GM19025 (cell line): ENCODE data around the gene PPIP5K2.
"Not testable (repeated sequence)": the region's sequence is repeated elsewhere in the genome, so short reads cannot be mapped to it uniquely, and the experiment has no call there.

ENCODE experiments used
- ATAC-seq: cut with Tn5 transposase; IDR thresholded peaks from one replicate; pipeline ENCODE4 v1.9.1; 2021; ENCODE audit warnings: mild to moderate bottlenecking, low read depth, moderate library complexity; ENCODE audit not compliant: unreplicated experiment

PPIP5K2 gene

DNA sequence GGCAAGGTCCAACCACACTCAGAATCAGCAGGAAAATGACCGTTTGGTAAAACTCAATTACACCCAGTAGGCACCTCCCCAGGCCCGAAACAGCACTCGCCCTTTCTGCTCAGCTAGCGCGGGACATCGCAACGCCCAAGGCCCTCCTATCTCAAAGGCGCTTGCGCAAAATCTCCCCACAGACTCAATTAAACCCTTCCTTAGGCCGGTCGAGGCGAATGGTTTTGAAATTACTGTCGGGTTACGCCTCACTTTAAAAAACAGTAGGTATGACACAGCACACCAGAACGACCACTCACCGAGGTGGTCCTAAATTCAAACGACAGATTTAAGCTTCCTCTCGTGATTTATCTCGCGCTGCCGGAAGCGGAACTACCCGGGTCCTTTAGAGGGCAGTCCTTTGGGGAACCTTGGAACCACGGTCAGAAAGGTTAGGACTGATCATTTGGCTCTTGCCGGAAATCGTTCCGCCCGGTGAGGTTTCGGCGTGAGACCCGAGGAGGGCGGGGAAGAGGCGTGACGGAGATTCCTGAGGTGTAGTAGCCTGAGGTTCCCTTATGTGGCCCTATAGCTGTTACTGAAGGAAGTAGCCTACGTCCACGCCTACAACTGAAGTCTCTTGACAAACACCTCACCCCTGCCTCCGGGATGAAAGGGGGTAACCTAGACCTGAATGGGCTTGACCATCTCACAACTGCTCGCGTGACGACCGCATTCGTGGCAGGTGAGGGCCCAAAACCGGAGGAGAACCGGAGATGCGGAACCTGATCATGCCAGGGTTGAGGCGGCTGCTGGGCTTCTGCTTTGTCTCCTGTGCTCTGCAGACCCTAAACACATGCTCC is at the start of gene PPIP5K2, which contains the start of gene GIN1:
PPIP5K2 (plus strand) TSS at position 537 of the 842 bp plus-strand sequence. CDS start 9,289 bp downstream, outside the sequence.
GIN1 (minus strand) TSS at position 374 of the 842 bp plus-strand sequence. CDS start 11,431 bp downstream, outside the sequence.
- peak; percentile 89 for ATAC-seq

DNA sequence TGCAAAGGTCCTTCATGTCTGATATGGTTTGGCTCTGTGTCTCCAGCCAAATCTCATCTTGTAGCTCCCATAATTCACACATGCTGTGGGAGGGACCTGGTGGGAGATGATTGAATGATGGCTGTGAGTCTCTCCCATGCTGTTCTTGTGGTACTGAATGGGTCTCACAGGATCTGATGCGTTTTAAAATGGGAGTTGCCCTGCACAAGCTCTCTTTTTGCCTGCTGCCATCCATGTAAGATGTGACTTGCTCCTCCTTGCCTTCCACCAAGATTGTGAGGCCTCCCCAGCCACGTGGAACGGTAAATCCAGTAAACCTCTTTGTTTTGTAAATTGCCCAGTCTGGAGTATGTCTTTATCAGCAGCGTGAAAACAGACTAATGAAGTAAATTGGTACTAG is 46.6 kb upstream of the PPIP5K2 start:
- ATAC-seq = not testable (repeated sequence)

GRCh38 chr5:103075442-103075841 is 44.7 kb upstream of the PPIP5K2 start:
- no peak for ATAC-seq

DNA sequence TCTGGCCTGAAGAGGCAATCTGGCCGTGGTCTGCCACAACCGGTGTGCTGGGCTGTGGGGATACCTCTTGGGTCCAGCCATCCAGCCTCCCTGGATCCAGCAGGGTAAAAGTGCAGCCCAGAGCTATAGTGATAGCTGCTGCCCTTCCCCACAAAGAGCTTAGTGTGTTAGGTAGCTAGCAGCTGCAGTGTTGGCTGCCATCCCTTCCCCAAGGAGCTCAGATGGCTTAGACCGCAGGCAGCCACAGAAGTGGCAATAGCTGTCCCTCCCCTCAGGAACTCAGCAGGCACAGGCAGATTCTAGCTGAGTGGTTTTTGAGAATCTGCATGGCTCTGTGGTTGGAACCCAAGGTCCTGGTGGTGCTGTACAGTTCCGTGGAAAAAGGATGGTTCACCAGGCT is 40.3 kb upstream of the PPIP5K2 start:
- no peak for ATAC-seq

- no peak for ATAC-seq
Measured at GRCh38 chr5:103086547-103086946, 33.6 kb upstream of the PPIP5K2 start.

- ATAC-seq = no peak
Measured at GRCh38 chr5:103089272-103089671, 30.8 kb upstream of the PPIP5K2 start.

- no peak for ATAC-seq
Measured at GRCh38 chr5:103090791-103091190, 29.3 kb upstream of the PPIP5K2 start.

GRCh38 chr5:103092676-103093075 is 27.4 kb upstream of the PPIP5K2 start:
- no peak for ATAC-seq

GRCh38 chr5:103093727-103094126 is 26.4 kb upstream of the PPIP5K2 start:
- ATAC-seq = no peak

- ATAC-seq = no peak
Measured at GRCh38 chr5:103094737-103095136, 25.4 kb upstream of the PPIP5K2 start.

- no peak for ATAC-seq
Measured at GRCh38 chr5:103098993-103099392, 21.1 kb upstream of the PPIP5K2 start.

DNA sequence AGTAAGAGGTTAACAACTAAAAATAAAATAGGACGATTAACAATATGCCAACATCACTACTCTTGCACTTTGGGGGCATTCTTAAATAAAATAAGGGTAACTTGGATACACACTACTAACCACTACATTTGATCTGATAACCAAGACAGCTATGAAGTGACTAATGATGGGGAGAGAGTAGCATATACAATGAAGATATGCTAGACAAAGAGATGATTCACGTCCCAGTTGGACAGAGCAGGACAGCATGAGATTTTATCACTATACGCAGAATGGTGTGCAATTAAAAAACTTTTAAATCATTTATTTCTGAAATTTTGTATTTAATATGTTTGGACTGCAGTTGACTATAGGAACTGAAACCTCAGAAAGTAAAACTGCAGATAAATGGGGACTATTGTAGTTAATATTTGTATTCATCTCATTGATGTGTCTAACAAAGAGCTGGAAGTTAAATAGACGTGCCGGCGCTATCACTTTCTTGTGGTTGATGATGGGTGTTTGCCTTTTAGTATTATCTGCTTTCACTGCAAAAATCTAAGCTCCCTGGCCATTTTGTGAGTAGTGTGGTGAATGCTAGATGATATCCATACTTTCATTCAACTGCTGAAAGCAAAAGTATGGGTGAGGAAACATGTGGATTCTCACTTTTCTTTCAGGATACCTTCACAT is 18.9 kb upstream of the PPIP5K2 start:
- no peak for ATAC-seq

DNA sequence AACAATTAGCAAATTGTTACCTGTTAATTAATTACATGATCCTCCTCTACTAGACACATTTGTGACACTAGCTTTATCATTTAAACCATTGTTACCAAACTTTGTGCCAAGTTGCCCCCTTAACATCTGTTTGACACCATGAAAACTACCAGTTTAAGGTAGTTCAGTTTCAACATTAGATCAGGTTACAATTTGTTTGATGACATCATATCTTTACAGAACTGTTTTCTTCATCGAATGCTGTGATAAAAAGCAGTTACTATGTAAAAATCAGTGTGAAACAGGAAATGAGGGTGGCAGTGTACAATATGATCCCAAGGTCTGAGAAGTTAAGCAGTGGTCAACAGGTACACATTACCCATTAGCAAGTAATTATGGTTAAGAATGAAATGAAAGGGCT is 17.9 kb upstream of the PPIP5K2 start:
- ATAC-seq = no peak

DNA sequence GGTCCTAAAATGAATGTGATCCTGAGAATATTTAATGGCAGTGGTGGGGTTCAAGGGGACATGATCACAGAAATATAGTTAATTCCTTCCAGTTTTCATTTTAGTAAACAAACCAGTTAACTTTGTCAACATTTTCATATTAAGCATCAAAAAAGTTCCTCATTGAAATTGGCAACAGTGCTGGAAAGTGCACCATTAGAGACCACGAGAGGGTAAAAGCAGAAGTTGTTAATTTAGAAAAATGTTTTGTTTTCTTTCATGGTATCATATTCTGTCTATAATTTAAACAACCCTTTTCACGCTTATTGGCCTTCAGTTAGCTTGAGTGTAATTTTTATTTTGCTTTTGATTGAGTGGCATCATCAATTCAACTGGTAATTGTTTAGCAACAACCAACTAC is 12.0 kb upstream of the PPIP5K2 start:
- ATAC-seq = no peak

- no peak for ATAC-seq
Measured at GRCh38 chr5:103109277-103109676, 10.8 kb upstream of the PPIP5K2 start.

DNA sequence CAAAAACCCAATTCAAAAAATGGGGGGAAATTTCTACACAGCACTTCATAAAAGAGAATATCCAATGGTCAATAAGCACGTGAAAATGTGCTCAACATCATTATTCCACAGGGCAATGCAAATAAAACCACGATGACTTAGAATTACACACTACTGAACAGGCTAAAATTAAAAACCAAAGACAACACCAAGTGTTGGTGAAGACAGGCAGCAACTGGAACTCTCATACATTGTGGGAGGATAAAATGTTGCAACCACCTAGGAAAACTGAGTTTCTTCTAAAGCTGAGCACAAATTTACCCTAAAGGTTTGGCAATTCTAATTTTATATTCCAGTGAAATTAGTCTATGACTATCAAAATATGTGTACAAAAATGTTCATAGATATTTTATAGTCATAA is 9.7 kb upstream of the PPIP5K2 start:
- ATAC-seq = no peak

GRCh38 chr5:103111468-103111867 is 8.6 kb upstream of the PPIP5K2 start:
- ATAC-seq = no peak

DNA sequence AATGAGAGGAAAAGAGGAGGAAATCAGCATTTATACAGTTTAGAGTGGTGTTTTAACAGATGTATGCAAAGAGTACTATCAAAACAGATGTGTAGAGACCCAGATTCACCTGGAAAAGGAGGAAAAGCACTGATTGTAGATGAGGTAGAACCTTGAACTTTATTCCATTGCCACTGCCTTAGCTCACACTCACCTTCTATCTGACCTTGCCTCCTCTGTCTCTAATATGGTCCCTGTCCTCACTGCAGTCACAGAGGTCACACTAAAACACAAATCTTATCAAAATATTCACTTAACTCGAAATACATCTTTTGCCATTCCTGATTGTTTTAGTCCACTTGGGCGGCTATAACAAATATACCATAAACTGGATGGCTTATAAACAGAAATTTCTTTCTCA is 7.2 kb upstream of the PPIP5K2 start:
- no peak for ATAC-seq

DNA sequence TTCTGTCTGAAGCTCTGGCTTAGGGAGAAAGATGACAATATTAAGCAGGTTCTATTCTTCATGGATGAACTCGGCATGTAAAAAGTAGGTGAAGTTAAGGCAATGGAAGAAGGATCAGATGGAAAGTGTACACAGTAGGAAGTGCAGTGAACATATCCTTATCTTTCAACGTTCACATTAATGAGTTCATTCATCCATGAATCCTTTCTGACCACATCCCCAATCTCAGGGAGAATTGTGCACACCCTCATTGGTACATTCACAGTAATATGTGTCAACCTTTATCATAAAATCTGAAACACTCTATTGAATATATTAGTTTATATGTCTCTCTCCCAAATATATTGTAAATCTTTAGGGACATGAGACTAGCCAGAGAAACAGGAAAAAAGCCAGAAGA is 5.7 kb upstream of the PPIP5K2 start:
- no peak for ATAC-seq

- ATAC-seq = no peak
Measured at GRCh38 chr5:103117471-103117991, 2.6 kb upstream of the PPIP5K2 start.

- no peak for ATAC-seq
Measured at GRCh38 chr5:103119070-103119764, 884 bp upstream of the PPIP5K2 start.
